ENCODE data around the gene DCPS.

The DCPS gene

GRCh38 chr11:126352163-126352562 is 48.3 kb downstream of the DCPS start:
- no peak for TF ChIP-seq CTCF (IDR thresholded peaks at IDR 0.05; ENCODE audit: extremely low read depth, insufficient read depth, missing control alignments)
- in situ Hi-C loops (cut with MboI; ENCODE audit: low pct_unique_long_range_greater_than_20kb, low sequenced_read_pairs, unreplicated experiment) = no loop called here
- no peak for DNase-seq (ENCODE audit: low spot score)

- TF ChIP-seq CTCF (IDR thresholded peaks at IDR 0.05; ENCODE audit: extremely low read depth, insufficient read depth, missing control alignments) = no peak
- in situ Hi-C loops (cut with MboI; ENCODE audit: low pct_unique_long_range_greater_than_20kb, low sequenced_read_pairs, unreplicated experiment) = no loop called here
- peak; percentile 52 for DNase-seq (ENCODE audit: low spot score)
Observed at GRCh38 chr11:126352934-126353801, 49.3 kb downstream of the DCPS start.

GRCh38 chr11:126354631-126355323 is 50.9 kb downstream of the DCPS start:
- no peak for TF ChIP-seq CTCF (IDR thresholded peaks at IDR 0.05; ENCODE audit: extremely low read depth, insufficient read depth, missing control alignments)
- in situ Hi-C loops (cut with MboI; ENCODE audit: low pct_unique_long_range_greater_than_20kb, low sequenced_read_pairs, unreplicated experiment) = no loop called here
- peak; percentile 56 for DNase-seq (ENCODE audit: low spot score)

GRCh38 chr11:126355324-126355925 is 51.6 kb downstream of the DCPS start, which contains the start of gene ST3GAL4:
ST3GAL4 (plus strand) TSS chr11:126355686; CDS start chr11:126406156, 50,470 bp downstream.
- peak; percentile 92 for DNase-seq (ENCODE audit: low spot score)

GRCh38 chr11:126355926-126356897 is 52.4 kb downstream of the DCPS start:
- no peak for DNase-seq (ENCODE audit: low spot score)
- in situ Hi-C loops (cut with MboI; ENCODE audit: low pct_unique_long_range_greater_than_20kb, low sequenced_read_pairs, unreplicated experiment) = no loop called here
- TF ChIP-seq CTCF (IDR thresholded peaks at IDR 0.05; ENCODE audit: extremely low read depth, insufficient read depth, missing control alignments) = no peak

More at GRCh38 chr11:126355324-126355925, 51.6 kb downstream of the DCPS start, which contains the start of gene ST3GAL4:
- in situ Hi-C loops (cut with MboI; ENCODE audit: low pct_unique_long_range_greater_than_20kb, low sequenced_read_pairs, unreplicated experiment) = no loop called here
- TF ChIP-seq CTCF (IDR thresholded peaks at IDR 0.05; ENCODE audit: extremely low read depth, insufficient read depth, missing control alignments) = no peak
